ENCODE data around the gene THBS4. TPM values are rescaled to one million over a fixed set of nuclear protein-coding genes. Genes with fewer than 3 reads are reported as not detected.
A peak's percentile ranks its signal among the peaks of the same experiment; 100 is the strongest.

Gene THBS4
- total and polyA plus RNA-seq, 4 experiments from 2014 or later, result 0.29 to 0.56 (median 0.47) TPM; not detected in 1

DNA sequence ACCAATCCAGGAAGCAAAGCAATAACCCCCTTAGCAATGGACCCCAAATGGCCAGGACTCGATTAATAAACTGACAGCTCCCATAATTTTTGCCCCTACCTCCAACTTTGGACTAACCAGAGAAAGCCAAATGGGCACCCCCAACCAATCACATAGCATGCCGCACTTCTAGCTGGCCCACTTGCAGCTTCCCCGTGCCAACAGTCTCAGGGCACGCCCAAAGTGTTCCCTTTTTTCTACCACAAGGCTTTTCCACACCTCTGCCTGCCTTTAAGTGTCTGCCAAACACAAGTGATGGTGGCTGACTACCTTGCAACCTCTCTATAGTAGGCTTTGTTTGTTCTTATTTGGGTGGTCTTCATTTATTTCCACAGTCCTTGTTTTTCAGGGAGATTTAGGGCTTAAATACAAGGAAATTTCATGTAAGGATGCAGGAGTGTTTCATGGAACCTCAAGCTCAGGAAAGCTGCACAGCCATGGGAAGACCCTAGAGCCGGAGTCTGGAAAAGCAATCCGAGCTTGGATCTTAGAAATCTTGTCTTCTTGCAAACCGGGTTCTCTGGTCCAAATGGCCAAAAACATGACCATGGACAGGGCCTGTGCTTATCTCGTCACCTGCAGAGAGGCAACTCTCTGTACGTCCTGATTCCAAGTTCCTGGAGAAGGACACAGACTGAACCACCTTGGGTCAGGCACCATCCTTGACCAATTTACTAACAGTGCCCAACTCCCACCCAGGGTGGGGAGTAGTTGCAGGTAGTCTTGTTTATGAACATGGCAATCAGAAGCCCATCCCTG is 89.2 kb downstream of the THBS4 start:
- Mint-ChIP-seq H3K27me3 (no peaks in the 10 kb centered on the region), H3K4me3 (peak overlapping the region in 4 of 8 donors; percentile 4 to 22 (median 10)), H3K27ac (peak overlapping the region in 5 of 7 donors; percentile 37 to 83 (median 75)), H3K4me1 (peaks cover 43 to 63% (median 54%) of the 10 kb centered on the region in 4 donors), H3K36me3 (peaks cover 18 to 41% of the 10 kb centered on the region in 2 donors), H3K9me3 (peaks cover 0 to 12% (median 0%) of the 10 kb centered on the region in 8 donors)
- DNase-seq, result no peak
- Histone ChIP-seq H3K27ac (ENCODE audit: low read depth, low read length) (no peak overlapping the region), H3K27me3 (ENCODE audit: insufficient read depth, low read length) (no peaks in the 10 kb centered on the region), H3K4me1 (ENCODE audit: insufficient read depth, low read length) (peaks cover 41% of the 10 kb centered on the region), H3K4me3 (ENCODE audit: low read length in 2 of 2) (no peak overlapping the region), H3K9me3 (ENCODE audit: control insufficient read depth in 1 of 2, low read length in 2 of 2) (no peaks in the 10 kb centered on the region), H3K36me3 (ENCODE audit: insufficient read depth, low read length) (no peaks in the 10 kb centered on the region)
- ChIA-PET POLR2A (ENCODE audit: partially characterized antibody) (interaction anchor here (0.8 to 5.9 kb wide), 5 partner anchors 11 to 131 kb away, joined by 3 to 38 read pairs (median 16); partner anchors contain the start of gene SERINC5), CTCF (ENCODE audit: partially characterized antibody) (interaction anchor here (1.3 to 2.0 kb wide), 3 partner anchors 12 to 35 kb away, joined by 3 to 8 read pairs (median 5); no protein-coding TSS in a partner anchor)
- intact Hi-C loops (cut with micrococcal nuclease), result loop anchor here (2.0 kb wide), 1 partner anchor 16 kb away; no protein-coding TSS in a partner anchor

DNA sequence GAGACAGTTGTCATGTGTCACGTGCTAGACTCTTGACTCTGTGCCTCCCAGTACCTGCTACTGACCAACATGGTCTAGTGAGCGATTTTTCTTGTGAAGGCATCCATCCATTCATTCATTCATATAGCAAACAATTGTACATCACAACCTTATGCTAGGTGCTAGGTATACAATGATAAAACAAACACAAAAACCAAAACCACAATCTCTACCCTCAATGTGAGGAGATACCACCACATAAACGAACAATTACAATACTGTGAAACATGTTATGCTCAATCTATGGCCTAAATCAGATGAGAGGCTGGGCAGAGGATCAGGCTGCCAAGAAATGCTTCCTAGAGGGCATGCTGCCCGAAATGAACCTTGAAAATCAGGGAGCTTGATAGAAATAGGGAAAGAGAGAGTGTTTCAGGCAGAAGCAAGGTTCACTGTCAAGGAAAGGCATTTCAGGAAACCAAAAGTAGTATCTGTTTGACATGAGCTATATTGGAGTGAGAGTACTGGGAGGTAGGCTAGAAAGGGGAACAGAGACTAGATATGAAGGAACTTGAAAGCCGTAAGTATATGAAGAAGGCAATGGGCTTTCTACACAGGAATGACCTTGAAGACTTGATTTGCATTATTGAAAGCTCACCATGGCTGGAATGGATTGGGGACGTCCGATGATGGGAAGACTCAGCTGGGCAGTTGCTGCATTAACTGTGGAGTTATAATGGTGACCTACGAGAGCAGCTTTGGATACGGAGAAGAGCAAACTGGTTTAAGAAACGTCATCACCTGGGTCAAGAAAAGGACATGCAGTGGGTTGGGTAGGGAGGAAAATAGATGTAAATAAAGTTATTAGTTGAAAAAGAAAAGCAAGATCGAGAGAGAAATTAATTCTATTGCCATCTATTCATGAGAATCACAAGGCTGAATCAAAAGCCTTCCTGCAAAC is 90.1 kb downstream of the THBS4 start:
- Histone ChIP-seq H3K36me3 (ENCODE audit: insufficient read depth, low read length) (no peaks in the 10 kb centered on the region), H3K4me1 (ENCODE audit: insufficient read depth, low read length) (peaks cover 37% of the 10 kb centered on the region), H3K9me3 (ENCODE audit: control insufficient read depth in 1 of 2, low read length in 2 of 2) (no peaks in the 10 kb centered on the region), H3K27ac (ENCODE audit: low read depth, low read length) (no peak overlapping the region), H3K27me3 (ENCODE audit: insufficient read depth, low read length) (no peaks in the 10 kb centered on the region), H3K4me3 (ENCODE audit: low read length in 2 of 2) (no peak overlapping the region)
- peak overlapping the region; percentile 5 to 82 (median 39) for H3K4me3 Mint-ChIP-seq
- peaks cover 0 to 12% (median 0%) of the 10 kb centered on the region in 8 donors for H3K9me3 Mint-ChIP-seq
- H3K4me1 Mint-ChIP-seq, result peaks cover 41 to 60% (median 48%) of the 10 kb centered on the region in 4 donors
- H3K36me3 Mint-ChIP-seq, result peaks cover 13 to 37% of the 10 kb centered on the region in 2 donors
- H3K27me3 Mint-ChIP-seq, result no peaks in the 10 kb centered on the region
- POLR2A ChIA-PET (ENCODE audit: partially characterized antibody), result interaction anchor here (0.6 to 5.9 kb wide), 16 partner anchors 8 to 132 kb away, joined by 3 to 38 read pairs (median 8); partner anchors contain the start of gene SERINC5
- CTCF ChIA-PET (ENCODE audit: partially characterized antibody), result interaction anchor here (0.8 to 2.2 kb wide), 12 partner anchors 8 to 150 kb away, joined by 3 to 13 read pairs (median 4); no protein-coding TSS in a partner anchor
- intact Hi-C loops (cut with micrococcal nuclease), result loop anchor here (2.0 kb wide), 1 partner anchor 16 kb away; no protein-coding TSS in a partner anchor
- H3K27ac Mint-ChIP-seq, result peak overlapping the region; percentile 5 to 85 (median 64)
- DNase-seq, result no peak

- ChIA-PET POLR2A (ENCODE audit: partially characterized antibody) (interaction anchor here (0.6 to 5.9 kb wide), 17 partner anchors 9 to 132 kb away, joined by 3 to 38 read pairs (median 7); partner anchors contain the start of gene SERINC5), CTCF (ENCODE audit: partially characterized antibody) (interaction anchor here (0.8 to 2.2 kb wide), 13 partner anchors 9 to 183 kb away, joined by 3 to 13 read pairs (median 4); no protein-coding TSS in a partner anchor)
- intact Hi-C loops (cut with micrococcal nuclease), result loop anchor here (1.0 to 2.0 kb wide), 3 partner anchors 10 to 33 kb away; no protein-coding TSS in a partner anchor
- no peaks in the 10 kb centered on the region for H3K36me3 ChIP-seq (ENCODE audit: insufficient read depth, low read length)
- no peaks in the 10 kb centered on the region for H3K9me3 ChIP-seq (ENCODE audit: control insufficient read depth in 1 of 2, low read length in 2 of 2)
- peak overlapping the region; percentile 10 to 85 (median 64) for H3K27ac Mint-ChIP-seq
- no peaks in the 10 kb centered on the region for H3K27me3 ChIP-seq (ENCODE audit: insufficient read depth, low read length)
- H3K4me3 ChIP-seq (ENCODE audit: low read length in 2 of 2), result no peak overlapping the region
- H3K4me1 ChIP-seq (ENCODE audit: insufficient read depth, low read length), result peaks cover 37% of the 10 kb centered on the region
- H3K36me3 Mint-ChIP-seq, result peaks cover 13 to 43% of the 10 kb centered on the region in 2 donors
- peak overlapping the region in 7 of 8 donors; percentile 8 to 82 (median 44) for H3K4me3 Mint-ChIP-seq
- H3K27me3 Mint-ChIP-seq, result no peaks in the 10 kb centered on the region
- peak in 1 of 5 donors; percentile 33 for DNase-seq
- H3K27ac ChIP-seq (ENCODE audit: low read depth, low read length), result no peak overlapping the region
- H3K9me3 Mint-ChIP-seq, result peaks cover 0 to 14% (median 1%) of the 10 kb centered on the region in 8 donors
- H3K4me1 Mint-ChIP-seq, result peaks cover 47 to 67% (median 55%) of the 10 kb centered on the region in 4 donors
Observed at GRCh38 chr5:80125962-80126480, 90.9 kb downstream of the THBS4 start.

- peaks cover 45% of the 10 kb centered on the region for H3K4me1 ChIP-seq (ENCODE audit: insufficient read depth, low read length)
- H3K9me3 Mint-ChIP-seq, result peaks cover 0 to 16% (median 2%) of the 10 kb centered on the region in 8 donors
- DNase-seq, result no peak
- no peak overlapping the region for H3K27ac ChIP-seq (ENCODE audit: low read depth, low read length)
- ChIA-PET POLR2A (ENCODE audit: partially characterized antibody) (interaction anchor here (0.6 to 5.9 kb wide), 6 partner anchors 8 to 128 kb away, joined by 3 to 38 read pairs (median 16); partner anchors contain the start of gene SERINC5), CTCF (ENCODE audit: partially characterized antibody) (interaction anchor here (0.6 to 2.2 kb wide), 4 partner anchors 9 to 148 kb away, joined by 3 to 13 read pairs (median 5); no protein-coding TSS in a partner anchor)
- no peak overlapping the region for H3K4me3 Mint-ChIP-seq
- H3K36me3 ChIP-seq (ENCODE audit: insufficient read depth, low read length), result no peaks in the 10 kb centered on the region
- peak overlapping the region in 3 of 7 donors; percentile 22 to 76 (median 53) for H3K27ac Mint-ChIP-seq
- H3K27me3 ChIP-seq (ENCODE audit: insufficient read depth, low read length), result no peaks in the 10 kb centered on the region
- no peaks in the 10 kb centered on the region for H3K9me3 ChIP-seq (ENCODE audit: control insufficient read depth in 1 of 2, low read length in 2 of 2)
- peaks cover 13 to 48% of the 10 kb centered on the region in 2 donors for H3K36me3 Mint-ChIP-seq
- H3K27me3 Mint-ChIP-seq, result no peaks in the 10 kb centered on the region
- intact Hi-C loops (cut with micrococcal nuclease), result loop anchor here (2.0 kb wide), 1 partner anchor 34 kb away; no protein-coding TSS in a partner anchor
- H3K4me1 Mint-ChIP-seq, result peaks cover 54 to 72% (median 62%) of the 10 kb centered on the region in 4 donors
- H3K4me3 ChIP-seq (ENCODE audit: low read length in 2 of 2), result no peak overlapping the region
Observed at GRCh38 chr5:80127116-80127552, 92.0 kb downstream of the THBS4 start.

DNA sequence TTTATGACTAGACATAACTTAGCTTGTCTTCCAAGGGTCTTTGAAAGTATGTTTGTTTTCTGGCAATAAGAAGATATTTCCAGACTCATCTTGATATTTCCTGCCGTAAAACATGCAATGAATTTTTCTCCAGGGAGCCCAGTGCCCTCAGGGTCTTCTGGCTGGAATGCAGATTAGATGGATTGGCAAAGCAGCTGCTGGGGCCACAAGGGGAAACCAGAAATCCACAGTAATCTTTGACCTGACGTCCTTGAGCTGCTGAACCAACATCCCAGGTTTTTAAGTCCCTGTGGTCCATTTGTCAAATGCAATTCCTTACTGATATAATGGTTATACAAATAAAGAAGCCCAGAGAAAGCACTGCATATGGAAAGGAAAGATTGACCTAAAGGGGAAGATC is 93.0 kb downstream of the THBS4 start:
- no peak for DNase-seq
- Mint-ChIP-seq H3K27me3 (no peaks in the 10 kb centered on the region), H3K9me3 (peaks cover 0 to 18% (median 2%) of the 10 kb centered on the region in 8 donors), H3K36me3 (peaks cover 17 to 45% of the 10 kb centered on the region in 2 donors), H3K4me3 (peak overlapping the region in 1 of 8 donors; percentile 2), H3K4me1 (peaks cover 59 to 77% (median 67%) of the 10 kb centered on the region in 4 donors), H3K27ac (peak overlapping the region in 6 of 7 donors; percentile 8 to 83 (median 70))
- Histone ChIP-seq H3K36me3 (ENCODE audit: insufficient read depth, low read length) (no peaks in the 10 kb centered on the region), H3K4me1 (ENCODE audit: insufficient read depth, low read length) (peaks cover 55% of the 10 kb centered on the region), H3K9me3 (ENCODE audit: control insufficient read depth in 1 of 2, low read length in 2 of 2) (no peaks in the 10 kb centered on the region), H3K4me3 (ENCODE audit: low read length in 2 of 2) (no peak overlapping the region), H3K27ac (ENCODE audit: low read depth, low read length) (no peak overlapping the region), H3K27me3 (ENCODE audit: insufficient read depth, low read length) (no peaks in the 10 kb centered on the region)
- ChIA-PET CTCF (ENCODE audit: partially characterized antibody) (interaction anchor here (1.3 to 1.6 kb wide), 2 partner anchors 45 to 179 kb away, joined by 3 to 4 read pairs; no protein-coding TSS in a partner anchor), POLR2A (ENCODE audit: partially characterized antibody) (interaction anchor here (0.8 to 5.9 kb wide), 5 partner anchors 9 to 127 kb away, joined by 3 to 38 read pairs (median 5); partner anchors contain the start of gene SERINC5)
- intact Hi-C loops (cut with micrococcal nuclease), result no loop called here

DNA sequence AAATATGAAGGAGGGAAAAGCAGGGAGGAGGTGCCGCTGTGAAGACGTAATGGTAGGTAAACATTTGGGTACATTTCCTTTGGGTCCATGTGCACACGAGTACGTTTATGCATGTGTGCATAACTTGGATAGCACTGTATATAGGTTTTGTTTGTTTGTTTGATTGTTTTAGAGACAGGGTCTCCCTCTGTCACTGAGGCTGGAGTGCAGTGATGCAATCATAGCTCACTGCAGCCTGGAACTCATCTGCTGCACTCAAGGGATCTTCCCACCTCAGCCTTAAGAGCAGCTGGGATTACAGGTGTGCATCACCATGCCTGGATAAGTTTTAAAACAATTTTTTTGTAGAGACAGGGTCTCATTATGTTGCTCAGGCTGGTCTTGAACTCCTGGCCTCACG is 94.0 kb downstream of the THBS4 start:
- no peak overlapping the region for H3K27ac ChIP-seq (ENCODE audit: low read depth, low read length)
- H3K9me3 ChIP-seq (ENCODE audit: control insufficient read depth in 1 of 2, low read length in 2 of 2), result no peaks in the 10 kb centered on the region
- Mint-ChIP-seq H3K27ac (peak overlapping the region in 5 of 7 donors; percentile 8 to 73 (median 37)), H3K9me3 (peaks cover 0 to 16% (median 2%) of the 10 kb centered on the region in 8 donors), H3K27me3 (no peaks in the 10 kb centered on the region), H3K36me3 (peaks cover 17 to 43% of the 10 kb centered on the region in 2 donors), H3K4me1 (peaks cover 63 to 78% (median 68%) of the 10 kb centered on the region in 4 donors), H3K4me3 (no peak overlapping the region)
- POLR2A ChIA-PET (ENCODE audit: partially characterized antibody), result interaction anchor here (0.9 to 1.8 kb wide), 4 partner anchors 12 to 132 kb away, joined by 3 to 8 read pairs (median 5); partner anchors contain the start of gene SERINC5
- H3K4me1 ChIP-seq (ENCODE audit: insufficient read depth, low read length), result peaks cover 58% of the 10 kb centered on the region
- DNase-seq, result no peak
- H3K4me3 ChIP-seq (ENCODE audit: low read length in 2 of 2), result no peak overlapping the region
- no peaks in the 10 kb centered on the region for H3K36me3 ChIP-seq (ENCODE audit: insufficient read depth, low read length)
- no peaks in the 10 kb centered on the region for H3K27me3 ChIP-seq (ENCODE audit: insufficient read depth, low read length)
- intact Hi-C loops (cut with micrococcal nuclease), result no loop called here
- CTCF ChIA-PET (ENCODE audit: partially characterized antibody), result interaction anchor here (0.5 to 1.6 kb wide), 2 partner anchors 11 to 178 kb away, joined by 3 to 5 read pairs; no protein-coding TSS in a partner anchor
